ENCODE data around the gene TNFSF13. TPM values are rescaled to one million over a fixed set of nuclear protein-coding genes. Genes with fewer than 3 reads are reported as not detected.

The TNFSF13 gene
- total and polyA plus RNA-seq, 2 experiments from 2014 or later = 3.9 to 7.4 TPM

GRCh38 chr17:7548585-7549400, 9.8 kb upstream of the TNFSF13 start, which contains the start of gene TNFSF12:
TNFSF12 (plus strand) TSS chr17:7549058; CDS start chr17:7549154, 96 bp downstream.
- no peak within 1 kb of the TSS for H3K27ac ChIP-seq
- H3K4me3 ChIP-seq = peak within 1 kb of the TSS; percentile 34
- peak; percentile 38 to 58 for DNase-seq (ENCODE audit: low read depth in 1 of 2, low spot score in 1 of 2)
- H3K36me3 ChIP-seq = no peaks in the 10 kb centered on the region
- no peaks in the 10 kb centered on the region for H3K9me3 ChIP-seq (ENCODE audit: low read depth)
- H3K27me3 ChIP-seq = peaks cover 4% of the 10 kb centered on the region
- peak; percentile 26 for TF ChIP-seq CTCF (IDR thresholded peaks at IDR 0.05; ENCODE audit: low read depth, low read length)
- H3K4me1 ChIP-seq (ENCODE audit: low read depth) = peaks cover 4% of the 10 kb centered on the region

GRCh38 chr17:7549401-7550055, 9.0 kb upstream of the TNFSF13 start:
- Histone ChIP-seq H3K4me1 (ENCODE audit: low read depth) (peaks cover 4% of the 10 kb centered on the region), H3K27ac (no peak overlapping the region), H3K9me3 (ENCODE audit: low read depth) (no peaks in the 10 kb centered on the region), H3K27me3 (peaks cover 3% of the 10 kb centered on the region), H3K36me3 (no peaks in the 10 kb centered on the region), H3K4me3 (no peak overlapping the region)
- no peak for TF ChIP-seq CTCF (IDR thresholded peaks at IDR 0.05; ENCODE audit: low read depth, low read length)
- no peak for DNase-seq (ENCODE audit: low read depth in 1 of 2, low spot score in 1 of 2)

GRCh38 chr17:7550344-7550743, 8.2 kb upstream of the TNFSF13 start:
- Histone ChIP-seq H3K4me3 (no peak overlapping the region), H3K9me3 (ENCODE audit: low read depth) (no peaks in the 10 kb centered on the region), H3K36me3 (no peaks in the 10 kb centered on the region), H3K27me3 (peaks cover 3% of the 10 kb centered on the region), H3K27ac (no peak overlapping the region), H3K4me1 (ENCODE audit: low read depth) (peaks cover 4% of the 10 kb centered on the region)
- DNase-seq (ENCODE audit: low read depth in 1 of 2, low spot score in 1 of 2) = no peak
- no peak for TF ChIP-seq CTCF (IDR thresholded peaks at IDR 0.05; ENCODE audit: low read depth, low read length)

GRCh38 chr17:7551396-7551795, 7.2 kb upstream of the TNFSF13 start:
- peaks cover 4% of the 10 kb centered on the region for H3K4me1 ChIP-seq (ENCODE audit: low read depth)
- no peak for TF ChIP-seq CTCF (IDR thresholded peaks at IDR 0.05; ENCODE audit: low read depth, low read length)
- no peaks in the 10 kb centered on the region for H3K36me3 ChIP-seq
- H3K27me3 ChIP-seq = peaks cover 3% of the 10 kb centered on the region
- DNase-seq (ENCODE audit: low read depth in 1 of 2, low spot score in 1 of 2) = no peak
- no peaks in the 10 kb centered on the region for H3K9me3 ChIP-seq (ENCODE audit: low read depth)
- H3K4me3 ChIP-seq = no peak overlapping the region
- no peak overlapping the region for H3K27ac ChIP-seq

GRCh38 chr17:7552621-7553051, 5.9 kb upstream of the TNFSF13 start:
- no peak for DNase-seq (ENCODE audit: low read depth in 1 of 2, low spot score in 1 of 2)
- Histone ChIP-seq H3K27me3 (peaks cover 3% of the 10 kb centered on the region), H3K27ac (no peak overlapping the region), H3K4me1 (ENCODE audit: low read depth) (peaks cover 7% of the 10 kb centered on the region), H3K36me3 (no peaks in the 10 kb centered on the region), H3K9me3 (ENCODE audit: low read depth) (no peaks in the 10 kb centered on the region), H3K4me3 (no peak overlapping the region)
- TF ChIP-seq CTCF (IDR thresholded peaks at IDR 0.05; ENCODE audit: low read depth, low read length) = no peak
